NT2/D1 (cell line): Measurements from ENCODE around the gene MYPOP.

Experiments used
- SUZ12 ChIP-seq: IDR thresholded peaks from 2 replicates; pipeline ENCODE4 v1.6.1; 2011; ENCODE audit not compliant: insufficient read length, insufficient read depth; ENCODE audit errors: extremely low read depth
- YY1 ChIP-seq: IDR thresholded peaks from 2 replicates; pipeline ENCODE4 v1.6.1; 2011; ENCODE audit not compliant: insufficient read length, insufficient read depth
- ZNF274 ChIP-seq: IDR thresholded peaks from 2 replicates; pipeline ENCODE4 v1.6.1; 2011; ENCODE audit warnings: mild to moderate bottlenecking, low read depth, low read length

DNA sequence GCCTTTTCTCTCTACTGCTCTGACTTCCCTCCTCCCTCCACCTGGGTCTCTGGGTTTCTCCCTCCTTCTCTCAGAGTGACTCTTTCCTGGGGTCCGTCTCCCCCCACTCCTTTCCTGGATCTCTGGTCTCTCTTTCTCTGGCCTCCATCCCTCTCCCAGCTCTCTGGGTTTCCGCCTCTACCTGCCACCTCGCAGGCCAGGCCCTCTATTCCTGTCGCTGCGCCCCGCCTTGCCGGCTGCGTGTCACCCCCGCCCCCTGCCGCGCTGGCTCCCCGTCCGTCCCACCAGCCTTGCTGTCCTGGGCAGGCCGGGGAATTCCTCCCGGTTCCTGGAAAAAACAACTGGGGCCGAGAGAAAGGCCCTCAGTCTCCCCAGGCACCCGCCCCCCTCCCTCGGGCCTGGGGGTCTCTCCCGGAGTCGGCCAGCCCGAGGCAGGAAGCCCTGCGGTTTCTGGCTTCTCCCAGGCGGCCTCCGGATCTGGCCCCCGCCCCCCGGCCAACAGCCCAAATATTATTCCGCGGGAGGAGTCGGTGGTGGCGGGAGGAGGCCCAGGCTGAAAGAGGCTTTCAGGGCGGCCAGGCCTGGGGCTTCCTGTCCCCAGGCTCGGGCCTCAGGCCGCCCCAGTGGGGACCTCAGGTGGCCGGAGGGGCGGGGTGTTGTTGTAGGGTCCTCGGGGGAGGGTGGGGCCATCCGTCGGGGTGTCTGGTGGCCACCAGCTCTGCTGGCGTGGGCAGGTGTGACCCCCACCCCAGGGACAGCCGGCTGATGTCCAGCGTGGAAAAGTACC lies 25.8 kb downstream of the MYPOP start:
- TF ChIP-seq YY1 (no peak), SUZ12 (no peak), ZNF274 (no peak)
